Measurements from ENCODE around the gene KCND3. TPM values are rescaled to one million over a fixed set of nuclear protein-coding genes. Genes with fewer than 3 reads are reported as not detected.

Gene KCND3
- polyA plus RNA-seq, 1 donor (not counting 4 experiments of a cell fraction or from before 2014, with no cell fraction given): 0.21 TPM

GRCh38 chr1:111730706-111731105 lies 258.8 kb downstream of the KCND3 start:
- no peak overlapping the region for H2AFZ ChIP-seq (ENCODE audit: control insufficient read depth, low read length)

GRCh38 chr1:111729946-111730681 lies 259.4 kb downstream of the KCND3 start:
- Histone ChIP-seq H3K4me2 (ENCODE audit: control insufficient read depth, extremely low read depth, insufficient read depth, low read depth, low read length) (no peak overlapping the region), H3K79me2 (ENCODE audit: control insufficient read depth, insufficient read depth, low read length) (no peaks in the 10 kb centered on the region), H3K27me3 (ENCODE audit: control insufficient read depth, extremely low read depth, insufficient read depth, low read length) (no peaks in the 10 kb centered on the region), H3K36me3 (ENCODE audit: control insufficient read depth in 2 of 2, extremely low read depth in 1 of 2, insufficient read depth in 2 of 2, low read length in 2 of 2) (peaks cover 0 to 2% of the 10 kb centered on the region in 2 experiments), H4K20me1 (ENCODE audit: control insufficient read depth, extremely low read depth, insufficient read depth, low read length) (no peaks in the 10 kb centered on the region), H2AFZ (ENCODE audit: control insufficient read depth, low read length) (no peak overlapping the region), H3K9ac (ENCODE audit: control insufficient read depth, extremely low read depth, insufficient read depth, low read length) (no peak overlapping the region), H3K9me1 (ENCODE audit: control insufficient read depth, extremely low read depth, insufficient read depth, low read length) (no peaks in the 10 kb centered on the region), H3K4me3 (ENCODE audit: control insufficient read depth in 2 of 3, extremely low read depth in 1 of 3, insufficient read depth in 2 of 3, low read depth in 1 of 3, low read length in 3 of 3) (no peak overlapping the region), H3K9me3 (ENCODE audit: control insufficient read depth, low read depth, low read length) (no peaks in the 10 kb centered on the region), H3K27ac (ENCODE audit: control insufficient read depth, insufficient read depth, low read length) (no peak overlapping the region), H3K4me1 (ENCODE audit: control insufficient read depth, extremely low read depth, insufficient read depth, low read length) (peaks cover 12% of the 10 kb centered on the region)
- dilution Hi-C loops (cut with MboI; ENCODE audit: extremely low pct_ligation_motif_present, low sequenced_read_pairs): no loop called here
- no peak for TF ChIP-seq CTCF (optimal IDR thresholded peaks at IDR 0.05 in 1 of 3, IDR thresholded peaks at IDR 0.05 in 1 of 3, conservative IDR thresholded peaks at IDR 0.05 in 1 of 3; ENCODE audit: extremely low read depth in 1 of 3, insufficient read depth in 2 of 3, low read length in 3 of 3)
- TF ChIP-seq EZH2 (IDR thresholded peaks at IDR 0.05; ENCODE audit: low read length): no peak
- FAIRE-seq (no peak), DNase-seq (ENCODE audit: low read depth, low spot score) (no peak)

More at GRCh38 chr1:111730706-111731105, 258.8 kb downstream of the KCND3 start:
- Histone ChIP-seq H3K9ac (ENCODE audit: control insufficient read depth, extremely low read depth, insufficient read depth, low read length) (no peak overlapping the region), H3K9me1 (ENCODE audit: control insufficient read depth, extremely low read depth, insufficient read depth, low read length) (no peaks in the 10 kb centered on the region), H3K36me3 (ENCODE audit: control insufficient read depth in 2 of 2, extremely low read depth in 1 of 2, insufficient read depth in 2 of 2, low read length in 2 of 2) (peaks cover 0 to 2% of the 10 kb centered on the region in 2 experiments), H3K9me3 (ENCODE audit: control insufficient read depth, low read depth, low read length) (no peaks in the 10 kb centered on the region), H3K27ac (ENCODE audit: control insufficient read depth, insufficient read depth, low read length) (no peak overlapping the region), H3K4me3 (ENCODE audit: control insufficient read depth in 2 of 3, extremely low read depth in 1 of 3, insufficient read depth in 2 of 3, low read depth in 1 of 3, low read length in 3 of 3) (no peak overlapping the region), H4K20me1 (ENCODE audit: control insufficient read depth, extremely low read depth, insufficient read depth, low read length) (no peaks in the 10 kb centered on the region), H3K4me1 (ENCODE audit: control insufficient read depth, extremely low read depth, insufficient read depth, low read length) (peaks cover 12% of the 10 kb centered on the region), H3K79me2 (ENCODE audit: control insufficient read depth, insufficient read depth, low read length) (no peaks in the 10 kb centered on the region), H3K4me2 (ENCODE audit: control insufficient read depth, extremely low read depth, insufficient read depth, low read depth, low read length) (no peak overlapping the region), H3K27me3 (ENCODE audit: control insufficient read depth, extremely low read depth, insufficient read depth, low read length) (no peaks in the 10 kb centered on the region)
- dilution Hi-C loops (cut with MboI; ENCODE audit: extremely low pct_ligation_motif_present, low sequenced_read_pairs): no loop called here
- no peak for DNase-seq (ENCODE audit: low read depth, low spot score)
- FAIRE-seq: no peak
- TF ChIP-seq EZH2 (IDR thresholded peaks at IDR 0.05; ENCODE audit: low read length): no peak
- TF ChIP-seq CTCF (optimal IDR thresholded peaks at IDR 0.05 in 1 of 3, IDR thresholded peaks at IDR 0.05 in 1 of 3, conservative IDR thresholded peaks at IDR 0.05 in 1 of 3; ENCODE audit: extremely low read depth in 1 of 3, insufficient read depth in 2 of 3, low read length in 3 of 3): no peak

Measured in keratinocyte (primary cell).